Measurements from ENCODE around the gene GRAMD1B.

- TF ChIP-seq POLR2A (IDR thresholded peaks at IDR 0.05), result no peak
- TF ChIP-seq, protein P1, sequence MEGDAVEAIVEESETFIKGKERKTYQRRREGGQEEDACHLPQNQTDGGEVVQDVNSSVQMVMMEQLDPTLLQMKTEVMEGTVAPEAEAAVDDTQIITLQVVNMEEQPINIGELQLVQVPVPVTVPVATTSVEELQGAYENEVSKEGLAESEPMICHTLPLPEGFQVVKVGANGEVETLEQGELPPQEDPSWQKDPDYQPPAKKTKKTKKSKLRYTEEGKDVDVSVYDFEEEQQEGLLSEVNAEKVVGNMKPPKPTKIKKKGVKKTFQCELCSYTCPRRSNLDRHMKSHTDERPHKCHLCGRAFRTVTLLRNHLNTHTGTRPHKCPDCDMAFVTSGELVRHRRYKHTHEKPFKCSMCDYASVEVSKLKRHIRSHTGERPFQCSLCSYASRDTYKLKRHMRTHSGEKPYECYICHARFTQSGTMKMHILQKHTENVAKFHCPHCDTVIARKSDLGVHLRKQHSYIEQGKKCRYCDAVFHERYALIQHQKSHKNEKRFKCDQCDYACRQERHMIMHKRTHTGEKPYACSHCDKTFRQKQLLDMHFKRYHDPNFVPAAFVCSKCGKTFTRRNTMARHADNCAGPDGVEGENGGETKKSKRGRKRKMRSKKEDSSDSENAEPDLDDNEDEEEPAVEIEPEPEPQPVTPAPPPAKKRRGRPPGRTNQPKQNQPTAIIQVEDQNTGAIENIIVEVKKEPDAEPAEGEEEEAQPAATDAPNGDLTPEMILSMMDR (IDR thresholded peaks at IDR 0.05 in 4 of 5, conservative IDR thresholded peaks at IDR 0.05 in 1 of 5), result no peak
Observed at GRCh38 chr11:123450623-123451022, 20.6 kb downstream of the GRAMD1B start.

Data from gastrocnemius medialis (tissue), 4 donors.